ENCODE results near the gene ANKRD40. TPM values are rescaled to one million over a fixed set of nuclear protein-coding genes. Genes with fewer than 3 reads are reported as not detected.

The ANKRD40 gene
- total RNA-seq, 2 donors from 2014 or later: 21.3 to 27.0 TPM

DNA sequence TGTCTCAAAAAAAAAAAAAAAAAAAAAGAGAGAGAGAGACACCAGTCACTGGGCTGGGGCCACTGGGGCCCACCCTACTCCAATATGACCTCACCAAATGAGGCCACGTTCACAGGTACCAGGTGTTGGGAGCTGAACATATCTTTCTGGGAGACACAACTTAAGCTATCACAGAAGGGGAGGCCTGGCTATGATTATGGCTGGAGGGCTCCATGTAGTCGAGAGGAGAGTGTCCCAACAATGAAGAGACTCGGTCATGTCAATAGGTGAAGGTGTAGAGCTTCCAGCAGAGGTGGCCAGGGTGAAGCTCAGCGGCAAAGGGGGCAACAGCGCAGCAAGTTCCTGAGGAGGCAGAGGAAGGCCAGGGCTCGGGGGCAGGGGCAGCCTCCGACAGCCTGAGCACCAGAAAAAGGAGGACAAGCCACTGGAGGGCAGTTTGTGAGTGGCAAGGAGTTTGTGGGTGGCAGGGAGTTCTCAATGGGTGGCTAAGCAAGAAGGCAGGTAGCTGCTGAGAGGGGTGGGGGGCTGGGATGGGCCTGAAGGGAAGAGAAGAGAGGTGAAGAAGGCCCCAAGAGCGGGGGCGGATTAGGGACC, 45.0 kb downstream of the ANKRD40 start:
- DNase-seq (no peak), ATAC-seq (no peak)
- Histone ChIP-seq H3K27me3 (no peaks in the 10 kb centered on the region), H3K27ac (peak overlapping the region in 1 of 4 donors; percentile 68), H3K4me3 (no peak overlapping the region), H3K4me1 (peaks cover 38% of the 10 kb centered on the region), H3K9me3 (no peaks in the 10 kb centered on the region), H3K36me3 (replicated peaks in 1 of 2; ENCODE audit: insufficient read depth in 1 of 2, low read depth in 2 of 2) (no peaks in the 10 kb centered on the region)
- intact Hi-C loops (cut with DNase I): no loop called here
- WGBS, 2 donors: 94 to 96% methylated on average over 9 of the region's 9 CpGs
- TF ChIP-seq, protein P1, sequence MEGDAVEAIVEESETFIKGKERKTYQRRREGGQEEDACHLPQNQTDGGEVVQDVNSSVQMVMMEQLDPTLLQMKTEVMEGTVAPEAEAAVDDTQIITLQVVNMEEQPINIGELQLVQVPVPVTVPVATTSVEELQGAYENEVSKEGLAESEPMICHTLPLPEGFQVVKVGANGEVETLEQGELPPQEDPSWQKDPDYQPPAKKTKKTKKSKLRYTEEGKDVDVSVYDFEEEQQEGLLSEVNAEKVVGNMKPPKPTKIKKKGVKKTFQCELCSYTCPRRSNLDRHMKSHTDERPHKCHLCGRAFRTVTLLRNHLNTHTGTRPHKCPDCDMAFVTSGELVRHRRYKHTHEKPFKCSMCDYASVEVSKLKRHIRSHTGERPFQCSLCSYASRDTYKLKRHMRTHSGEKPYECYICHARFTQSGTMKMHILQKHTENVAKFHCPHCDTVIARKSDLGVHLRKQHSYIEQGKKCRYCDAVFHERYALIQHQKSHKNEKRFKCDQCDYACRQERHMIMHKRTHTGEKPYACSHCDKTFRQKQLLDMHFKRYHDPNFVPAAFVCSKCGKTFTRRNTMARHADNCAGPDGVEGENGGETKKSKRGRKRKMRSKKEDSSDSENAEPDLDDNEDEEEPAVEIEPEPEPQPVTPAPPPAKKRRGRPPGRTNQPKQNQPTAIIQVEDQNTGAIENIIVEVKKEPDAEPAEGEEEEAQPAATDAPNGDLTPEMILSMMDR (IDR thresholded peaks at IDR 0.05): no peak
- TF ChIP-seq POLR2A (IDR thresholded peaks at IDR 0.05): no peak

- H3K36me3 ChIP-seq (replicated peaks in 1 of 2; ENCODE audit: insufficient read depth in 1 of 2, low read depth in 2 of 2): no peaks in the 10 kb centered on the region
- peak; percentile 63 to 87 (median 74) for DNase-seq
- intact Hi-C loops (cut with DNase I): no loop called here
- no peak overlapping the region for H3K4me3 ChIP-seq
- no peak for TF ChIP-seq POLR2A (IDR thresholded peaks at IDR 0.05)
- TF ChIP-seq, protein P1 (IDR thresholded peaks at IDR 0.05): no peak
- H3K4me1 ChIP-seq: peaks cover 38% of the 10 kb centered on the region
- 49 to 55% methylated on average over 9 of the region's 9 CpGs for WGBS, 2 donors
- no peaks in the 10 kb centered on the region for H3K27me3 ChIP-seq
- ATAC-seq: peak; percentile 91
- H3K27ac ChIP-seq: peak overlapping the region; percentile 46 to 68 (median 62)
- no peaks in the 10 kb centered on the region for H3K9me3 ChIP-seq
Measured at GRCh38 chr17:50661795-50662391, 45.8 kb downstream of the ANKRD40 start.

DNA sequence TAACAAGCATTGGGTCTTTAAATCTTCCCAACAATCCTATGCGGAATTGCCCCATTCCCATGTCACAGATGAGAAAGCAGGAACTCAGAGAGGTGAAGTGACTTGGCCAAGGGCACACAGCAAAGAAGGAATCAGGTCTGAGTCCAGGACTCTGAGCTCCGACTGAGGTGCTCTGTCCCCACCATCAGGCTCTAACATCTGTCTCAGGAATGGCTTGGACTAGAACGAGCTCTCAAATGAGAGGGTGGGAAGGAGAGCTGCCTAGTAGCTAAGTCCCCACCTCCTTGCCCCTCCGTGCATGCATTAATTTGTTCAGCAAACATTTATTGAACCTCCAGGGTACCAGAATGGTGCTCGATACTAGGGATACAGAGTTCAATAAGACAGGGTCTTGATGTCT, 46.4 kb downstream of the ANKRD40 start:
- TF ChIP-seq, protein P1 (IDR thresholded peaks at IDR 0.05): no peak
- intact Hi-C loops (cut with DNase I): no loop called here
- WGBS, 2 donors: 80 to 87% methylated on average over 5 of the region's 5 CpGs
- Histone ChIP-seq H3K27ac (peak overlapping the region; percentile 46 to 68 (median 62)), H3K36me3 (replicated peaks in 1 of 2; ENCODE audit: insufficient read depth in 1 of 2, low read depth in 2 of 2) (no peaks in the 10 kb centered on the region), H3K27me3 (no peaks in the 10 kb centered on the region), H3K4me3 (no peak overlapping the region), H3K4me1 (peaks cover 38% of the 10 kb centered on the region), H3K9me3 (no peaks in the 10 kb centered on the region)
- DNase-seq (no peak), ATAC-seq (no peak)

DNA sequence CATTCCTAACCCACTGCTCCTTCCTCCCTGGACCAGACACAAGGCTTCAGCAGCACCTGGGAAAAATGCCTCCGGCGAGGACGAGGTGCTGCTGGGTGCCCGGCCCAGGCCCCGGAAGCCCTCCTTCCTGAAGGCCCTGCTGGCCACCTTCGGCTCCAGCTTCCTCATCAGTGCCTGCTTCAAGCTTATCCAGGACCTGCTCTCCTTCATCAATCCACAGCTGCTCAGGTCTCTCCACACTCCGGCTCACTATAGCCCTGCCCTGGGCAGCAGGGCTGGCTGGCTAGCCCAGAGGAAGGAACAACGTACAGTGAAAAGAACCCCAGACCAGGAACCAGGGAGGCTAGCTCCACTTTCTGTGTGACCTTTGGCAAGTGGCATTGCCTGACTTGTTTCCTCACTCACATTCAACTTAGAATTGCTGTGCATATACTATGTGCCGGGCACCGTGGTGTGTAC, 46.8 kb downstream of the ANKRD40 start:
- intact Hi-C loops (cut with DNase I): no loop called here
- Histone ChIP-seq H3K4me1 (peaks cover 38% of the 10 kb centered on the region), H3K27me3 (no peaks in the 10 kb centered on the region), H3K27ac (peak overlapping the region; percentile 46 to 68 (median 62)), H3K9me3 (no peaks in the 10 kb centered on the region), H3K36me3 (replicated peaks in 1 of 2; ENCODE audit: insufficient read depth in 1 of 2, low read depth in 2 of 2) (no peaks in the 10 kb centered on the region), H3K4me3 (no peak overlapping the region)
- WGBS, 2 donors: 78 to 92% methylated on average over 7 to 10 of the region's 10 CpGs
- TF ChIP-seq POLR2A (IDR thresholded peaks at IDR 0.05): no peak
- TF ChIP-seq, protein P1 (IDR thresholded peaks at IDR 0.05): no peak
- DNase-seq: no peak
- no peak for ATAC-seq
